Breast epithelium (tissue), 4 donors: Measurements from ENCODE around the gene OR2T1. TPM values are rescaled to one million over a fixed set of nuclear protein-coding genes. Genes with fewer than 3 reads are reported as not detected.

Source experiments
- DNase-seq, 2 donors: peaks; one replicate each; pipeline ENCODE4 v3.0.0-alpha.2; 2019; ENCODE audit warnings: low spot score in 2 of 2
- H3K27ac ChIP-seq, 2 donors: fragments of 200-600 bp; sonication (generic) in 1 of 2; one replicate each; pipeline ENCODE4 v1.5.1; 2016 to 2019; ENCODE audit warnings: mild to moderate bottlenecking in 1 of 2
- H3K27me3 ChIP-seq, 2 donors: fragments of 200-600 bp; sonication (generic) in 1 of 2; one replicate each; pipeline versions ENCODE4 v1.5.1 to v1.6.0; 2017 to 2019; ENCODE audit warnings: control low read depth in 1 of 2, mild to moderate bottlenecking in 1 of 2
- H3K36me3 ChIP-seq: fragments of 200-600 bp; one replicate; pipeline ENCODE4 v1.5.1; 2019
- H3K4me1 ChIP-seq, 2 donors: fragments of 200-600 bp; sonication (generic); one replicate each; pipeline ENCODE4 v1.5.1; 2016 to 2019; ENCODE audit warnings: control low read depth in 1 of 2
- H3K4me3 ChIP-seq, 3 donors: fragments of 200-600 bp; sonication (generic); 1 replicate in 2 of 3; 2 replicates in 1 of 3; pipeline ENCODE4 v1.5.1; 2016 to 2019; ENCODE audit warnings: mild to moderate bottlenecking in 3 of 3, moderate library complexity in 2 of 3
- H3K9me3 ChIP-seq, 2 donors: fragments of 200-600 bp; sonication (generic) in 1 of 2; one replicate each; pipeline ENCODE4 v1.5.1; 2016 to 2019; ENCODE audit warnings: control low read depth in 1 of 2
- CTCF ChIP-seq, 3 donors: fragments of 450-650 bp; IDR thresholded peaks; one replicate each; pipeline ENCODE4 v1.5.1; 2016 to 2017; ENCODE audit warnings: antibody characterized with exemption in 3 of 3, mild to moderate bottlenecking in 3 of 3, moderate library complexity in 3 of 3
- POLR2A ChIP-seq: fragments of 450-650 bp; IDR thresholded peaks from one replicate; pipeline ENCODE4 v1.6.1; 2016; ENCODE audit warnings: antibody characterized with exemption, mild to moderate bottlenecking, moderate library complexity
- POLR2AphosphoS5 ChIP-seq, 3 donors: sonication (generic); formaldehyde crosslinking; IDR thresholded peaks; one replicate each; pipeline ENCODE4 v1.6.1; 2017; ENCODE audit warnings: antibody characterized with exemption in 3 of 3
- intact Hi-C: fragments of 100-400 bp; cut with DNase I; formaldehyde crosslinking; loops from one replicate; pipeline ENCODE4 v1.15.1; 2023; ENCODE audit warnings: low total_unique reads
- total RNA-seq, 3 donors: library from RNA; depleted of rRNA; stranded (reverse); fragments of >200 nt; gene quantifications; one replicate each; pipeline ENCODE4 v1.1.0, GENCODE V29; 2016

OR2T1 gene
- not detected for total RNA-seq

- Histone ChIP-seq H3K27ac (no peak within 1 kb of the TSS), H3K27me3 (no peaks in the 10 kb centered on the region), H3K9me3 (peaks cover 0 to 4% of the 10 kb centered on the region in 2 donors), H3K36me3 (no peaks in the 10 kb centered on the region), H3K4me3 (no peak within 1 kb of the TSS), H3K4me1 (no peaks in the 10 kb centered on the region)
- no peak for TF ChIP-seq POLR2AphosphoS5 (IDR thresholded peaks at IDR 0.05)
- no peak for TF ChIP-seq CTCF (IDR thresholded peaks at IDR 0.05)
- no peak for TF ChIP-seq POLR2A
- no peak for DNase-seq
- intact Hi-C loops: no loop called here
These were observed at the start of gene OR2T1 for GRCh38 chr1:248402748-248403147. OR2T1 (plus strand) TSS chr1:248403048; CDS start chr1:248406148, 3,100 bp downstream.

GRCh38 chr1:248359415-248359814, 43.4 kb upstream of the OR2T1 start:
- Histone ChIP-seq H3K27ac (no peak overlapping the region), H3K4me1 (no peaks in the 10 kb centered on the region), H3K36me3 (no peaks in the 10 kb centered on the region), H3K4me3 (no peak overlapping the region), H3K27me3 (no peaks in the 10 kb centered on the region), H3K9me3 (peaks cover 0 to 5% of the 10 kb centered on the region in 2 donors)
- intact Hi-C loops: no loop called here
- DNase-seq: no peak
- TF ChIP-seq POLR2A (no peak), CTCF (IDR thresholded peaks at IDR 0.05) (no peak), POLR2AphosphoS5 (IDR thresholded peaks at IDR 0.05) (no peak)

GRCh38 chr1:248361121-248361715, 41.6 kb upstream of the OR2T1 start, which contains the start of gene OR2T4:
OR2T4 (plus strand) TSS chr1:248361665; CDS start chr1:248361665, 0 bp downstream.
- TF ChIP-seq POLR2A (no peak), CTCF (IDR thresholded peaks at IDR 0.05) (no peak), POLR2AphosphoS5 (IDR thresholded peaks at IDR 0.05) (no peak)
- peaks cover 0 to 8% of the 10 kb centered on the region in 2 donors for H3K9me3 ChIP-seq
- DNase-seq: no peak
- no peaks in the 10 kb centered on the region for H3K36me3 ChIP-seq
- H3K27ac ChIP-seq: no peak within 1 kb of the TSS
- no peak within 1 kb of the TSS for H3K4me3 ChIP-seq
- H3K4me1 ChIP-seq: no peaks in the 10 kb centered on the region
- no peaks in the 10 kb centered on the region for H3K27me3 ChIP-seq
- intact Hi-C loops: no loop called here

- H3K9me3 ChIP-seq: peaks cover 0 to 8% of the 10 kb centered on the region in 2 donors
- no peaks in the 10 kb centered on the region for H3K27me3 ChIP-seq
- intact Hi-C loops: no loop called here
- no peak for DNase-seq
- H3K36me3 ChIP-seq: no peaks in the 10 kb centered on the region
- no peak overlapping the region for H3K4me3 ChIP-seq
- TF ChIP-seq POLR2AphosphoS5 (IDR thresholded peaks at IDR 0.05) (no peak), CTCF (IDR thresholded peaks at IDR 0.05) (no peak), POLR2A (no peak)
- no peaks in the 10 kb centered on the region for H3K4me1 ChIP-seq
- no peak overlapping the region for H3K27ac ChIP-seq
These were observed 36.2 kb upstream of the OR2T1 start for GRCh38 chr1:248366609-248367008.

- Histone ChIP-seq H3K4me3 (no peak overlapping the region), H3K27ac (no peak overlapping the region), H3K4me1 (no peaks in the 10 kb centered on the region), H3K36me3 (no peaks in the 10 kb centered on the region), H3K9me3 (peaks cover 0 to 8% of the 10 kb centered on the region in 2 donors), H3K27me3 (no peaks in the 10 kb centered on the region)
- DNase-seq: no peak
- intact Hi-C loops: no loop called here
- no peak for TF ChIP-seq CTCF (IDR thresholded peaks at IDR 0.05)
- no peak for TF ChIP-seq POLR2AphosphoS5 (IDR thresholded peaks at IDR 0.05)
- TF ChIP-seq POLR2A: no peak
These were observed 30.5 kb upstream of the OR2T1 start for GRCh38 chr1:248372394-248372793.
